WTC11 (cell line): ENCODE data around the gene TIGD3. TPM values are rescaled to one million over a fixed set of nuclear protein-coding genes. Genes with fewer than 3 reads are reported as not detected.
A peak's percentile ranks its signal among the peaks of the same experiment; 100 is the strongest.

Source experiments
- ATAC-seq: fragments of 200-7000 bp; cut with Tn5 transposase; 2 replicates; pipeline ENCODE4 v1.10.0; 2021; ENCODE audit warnings: mild to moderate bottlenecking, moderate library complexity
- CTCF ChIA-PET: fragments of 300-600 bp; sonication (Branson Sonifier 250); formaldehyde crosslinking; loops from one replicate; lab custom pipeline; 2021; ENCODE audit warnings: antibody characterized with exemption; lab: Charles Lee
- POLR2A ChIA-PET: fragments of 350-600 bp; sonication (Branson Sonifier 250); formaldehyde crosslinking; loops from one replicate; lab custom pipeline; 2021; ENCODE audit warnings: antibody characterized with exemption; lab: Charles Lee
- DNase-seq: peaks from one replicate; pipeline ENCODE4 v3.0.0; 2021; ENCODE audit warnings: low spot score
- H3K27ac Mint-ChIP-seq: 2 replicates; pipeline ENCODE4 v1.8.0; 2021; ENCODE audit warnings: mixed read lengths
- H3K27me3 Mint-ChIP-seq: 2 replicates; pipeline ENCODE4 v1.8.0; 2021; ENCODE audit warnings: low read depth, mild to moderate bottlenecking, moderate library complexity, mixed read lengths
- H3K36me3 Mint-ChIP-seq: 2 replicates; pipeline ENCODE4 v1.8.0; 2021; ENCODE audit warnings: mixed read lengths
- H3K4me1 Mint-ChIP-seq: 2 replicates; pipeline ENCODE4 v1.8.0; 2022; ENCODE audit warnings: mixed read lengths
- H3K4me3 Mint-ChIP-seq: 2 replicates; pipeline ENCODE4 v1.8.0; 2021; ENCODE audit warnings: mild to moderate bottlenecking, moderate library complexity, mixed read lengths
- H3K9me3 Mint-ChIP-seq: 2 replicates; pipeline ENCODE4 v1.8.0; 2021; ENCODE audit warnings: mixed read lengths
- AFF4 ChIP-seq: sonication (generic); formaldehyde crosslinking; IDR thresholded peaks from 2 replicates; pipeline ENCODE4 v1.8.1; 2023; ENCODE audit warnings: mild to moderate bottlenecking, missing genetic modification reagents, borderline replicate concordance
- ARID4B ChIP-seq: sonication (generic); formaldehyde crosslinking; IDR thresholded peaks from 2 replicates; pipeline ENCODE4 v1.8.0; 2023; ENCODE audit warnings: missing genetic modification reagents, mild to moderate bottlenecking, borderline replicate concordance
- CREM ChIP-seq: sonication (generic); formaldehyde crosslinking; IDR thresholded peaks from 2 replicates; pipeline ENCODE4 v1.8.1; 2022; ENCODE audit warnings: mild to moderate bottlenecking, missing genetic modification reagents, moderate library complexity
- GABPB1 ChIP-seq: sonication (generic); formaldehyde crosslinking; IDR thresholded peaks from 2 replicates; pipeline ENCODE4 v1.8.1; 2023; ENCODE audit warnings: mild to moderate bottlenecking, missing genetic modification reagents
- GRHL2 ChIP-seq: fragments of 250-450 bp; sonication (Bioruptor Pico); IDR thresholded peaks from 2 replicates; pipeline ENCODE4 v1.8.0; 2022; ENCODE audit warnings: mild to moderate bottlenecking, moderate library complexity; ENCODE audit not compliant: insufficient replicate concordance, severe bottlenecking
- HMGXB4 ChIP-seq: sonication (generic); formaldehyde crosslinking; IDR thresholded peaks from 2 replicates; pipeline ENCODE4 v1.8.1; 2023; ENCODE audit warnings: mild to moderate bottlenecking, moderate library complexity, missing genetic modification reagents
- IRF2 ChIP-seq: sonication (generic); formaldehyde crosslinking; IDR thresholded peaks from 2 replicates; pipeline ENCODE4 v1.8.0; 2022; ENCODE audit warnings: low read depth, missing genetic modification reagents, borderline replicate concordance
- NR2C2 ChIP-seq: sonication (generic); formaldehyde crosslinking; IDR thresholded peaks from 2 replicates; pipeline ENCODE4 v1.8.0; 2022; ENCODE audit warnings: mild to moderate bottlenecking, missing genetic modification reagents
- SMAD3 ChIP-seq: sonication (generic); formaldehyde crosslinking; IDR thresholded peaks from 2 replicates; pipeline ENCODE4 v1.8.0; 2022; ENCODE audit warnings: missing genetic modification reagents, mild to moderate bottlenecking, borderline replicate concordance
- SOX15 ChIP-seq: fragments of 250-450 bp; sonication (Bioruptor Pico); IDR thresholded peaks from 2 replicates; pipeline ENCODE4 v1.9.0; 2021; ENCODE audit warnings: mild to moderate bottlenecking
- USF2 ChIP-seq: sonication (generic); formaldehyde crosslinking; IDR thresholded peaks from 2 replicates; pipeline ENCODE4 v1.8.1; 2023; ENCODE audit warnings: mild to moderate bottlenecking, missing genetic modification reagents, moderate library complexity
- ZNF219 ChIP-seq: sonication (generic); formaldehyde crosslinking; IDR thresholded peaks from 2 replicates; pipeline ENCODE4 v1.8.0; 2023; ENCODE audit warnings: missing genetic modification reagents, mild to moderate bottlenecking, borderline replicate concordance
- ZNF416 ChIP-seq: fragments of 250-450 bp; sonication (Bioruptor Pico); IDR thresholded peaks from 2 replicates; pipeline ENCODE4 v1.9.0; 2021; ENCODE audit warnings: mild to moderate bottlenecking, inconsistent platforms
- ZNF425 ChIP-seq: fragments of 250-450 bp; sonication (Bioruptor Pico); conservative IDR thresholded peaks from 2 replicates; pipeline ENCODE4 v1.9.0; 2021; ENCODE audit warnings: mild to moderate bottlenecking
- total RNA-seq: library from RNA; stranded (reverse); gene quantifications from 3 replicates; pipeline ENCODE4 v1.2.3, GENCODE V29; 2021

TIGD3 gene
- total RNA-seq, 1 experiment from 2014 or later: 1.9 TPM

- TF ChIP-seq SMAD3 (CRISPR knock-in tag) (no peak), CREM (CRISPR knock-in tag) (no peak), SOX15 (CRISPR knock-in tag) (no peak)
- TF ChIP-seq, all 79 proteins: peak for 0
Measured at GRCh38 chr11:65310215-65310614, 44.3 kb upstream of the TIGD3 start (continued).

GRCh38 chr11:65310736-65311135, 43.8 kb upstream of the TIGD3 start:
- ATAC-seq: no peak
- ChIA-PET CTCF (interaction anchor here (0.6 to 13.2 kb wide), 5 partner anchors 9 to 106 kb away, joined by 3 to 232 read pairs (median 6); partner anchors contain the start of gene DPF2), POLR2A (interaction anchor here (1.0 kb wide), 1 partner anchor 9 kb away, joined by 3 read pairs; no protein-coding TSS in a partner anchor)
- TF ChIP-seq ARID4B (CRISPR knock-in tag): no peak
- no peak for TF ChIP-seq ZNF219 (CRISPR knock-in tag)
- no peak for TF ChIP-seq GRHL2 (CRISPR knock-in tag)
- no peaks in the 10 kb centered on the region for H3K9me3 Mint-ChIP-seq
- H3K27ac Mint-ChIP-seq: no peak overlapping the region
- H3K4me3 Mint-ChIP-seq: no peak overlapping the region
- H3K4me1 Mint-ChIP-seq: peaks cover 16% of the 10 kb centered on the region
- no peaks in the 10 kb centered on the region for H3K36me3 Mint-ChIP-seq
- no peak for DNase-seq
- H3K27me3 Mint-ChIP-seq: peaks cover 56% of the 10 kb centered on the region

GRCh38 chr11:65311170-65311678, 43.3 kb upstream of the TIGD3 start:
- H3K9me3 Mint-ChIP-seq: no peaks in the 10 kb centered on the region
- POLR2A ChIA-PET: interaction anchor here (1.0 kb wide), 1 partner anchor 9 kb away, joined by 3 read pairs; no protein-coding TSS in a partner anchor
- peaks cover 21% of the 10 kb centered on the region for H3K4me1 Mint-ChIP-seq

GRCh38 chr11:65314501-65315203, 39.9 kb upstream of the TIGD3 start, which contains the start of gene CDC42EP2:
Gene CDC42EP2 (plus strand): TSS chr11:65314866. CDS start chr11:65320899, 6,033 bp downstream.
- peak; percentile 87 for DNase-seq
- Mint-ChIP-seq H3K9me3 (no peaks in the 10 kb centered on the region), H3K4me3 (peak within 1 kb of the TSS; percentile 71), H3K27ac (no peak within 1 kb of the TSS), H3K27me3 (peaks cover 35% of the 10 kb centered on the region), H3K4me1 (peaks cover 39% of the 10 kb centered on the region), H3K36me3 (no peaks in the 10 kb centered on the region)
- POLR2A ChIA-PET: interaction anchor here (0.7 to 2.9 kb wide), 10 partner anchors 12 to 318 kb away, joined by 3 to 13 read pairs (median 4); partner anchors contain the start of genes BATF2, DPF2, MALAT1 and POLA2
- CTCF ChIA-PET: interaction anchor here (0.6 to 13.2 kb wide), 52 partner anchors 9 to 278 kb away, joined by 3 to 232 read pairs (median 5); partner anchors contain the start of genes CAPN1, DPF2, FAU and MRPL49
- ATAC-seq: peak; percentile 78
- TF ChIP-seq HMGXB4 (CRISPR knock-in tag) (0 out of 2 replicates have a peak, but pooled peaks have one; percentile 14), AFF4 (CRISPR knock-in tag) (no peak), ZNF416 (CRISPR knock-in tag) (peak; percentile 69; the same call in 1 of the 2 replicates), GABPB1 (CRISPR knock-in tag) (0 out of 2 replicates have a peak, but pooled peaks have one; percentile 36), CREM (CRISPR knock-in tag) (peak; percentile 55; the same call in 1 of the 2 replicates), ZNF425 (CRISPR knock-in tag) (no peak), USF2 (CRISPR knock-in tag) (no peak), NR2C2 (CRISPR knock-in tag) (no peak)

More at GRCh38 chr11:65311170-65311678, 43.3 kb upstream of the TIGD3 start:
- H3K36me3 Mint-ChIP-seq: no peaks in the 10 kb centered on the region
- no peak for ATAC-seq
- DNase-seq: no peak
- H3K27me3 Mint-ChIP-seq: peaks cover 56% of the 10 kb centered on the region
- no peak overlapping the region for H3K4me3 Mint-ChIP-seq
- no peak overlapping the region for H3K27ac Mint-ChIP-seq
- CTCF ChIA-PET: interaction anchor here (0.6 to 13.2 kb wide), 6 partner anchors 9 to 426 kb away, joined by 3 to 232 read pairs (median 6); partner anchors contain the start of gene DPF2
- no peak for TF ChIP-seq IRF2 (CRISPR knock-in tag)
- TF ChIP-seq, all 79 proteins: peak for 0
